Breast epithelium (tissue), 4 donors: ENCODE results near the gene TRPV4. TPM values are rescaled to one million over a fixed set of nuclear protein-coding genes. Genes with fewer than 3 reads are reported as not detected.

Experiments used
- DNase-seq, 2 donors: peaks; one replicate each; pipeline ENCODE4 v3.0.0-alpha.2; 2019; ENCODE audit warnings: low spot score in 2 of 2
- H3K27ac ChIP-seq, 2 donors: fragments of 200-600 bp; sonication (generic) in 1 of 2; one replicate each; pipeline ENCODE4 v1.5.1; 2016 to 2019; ENCODE audit warnings: mild to moderate bottlenecking in 1 of 2
- H3K27me3 ChIP-seq, 2 donors: fragments of 200-600 bp; sonication (generic) in 1 of 2; one replicate each; pipeline versions ENCODE4 v1.5.1 to v1.6.0; 2017 to 2019; ENCODE audit warnings: control low read depth in 1 of 2, mild to moderate bottlenecking in 1 of 2
- H3K36me3 ChIP-seq: fragments of 200-600 bp; one replicate; pipeline ENCODE4 v1.5.1; 2019
- H3K4me1 ChIP-seq, 2 donors: fragments of 200-600 bp; sonication (generic); one replicate each; pipeline ENCODE4 v1.5.1; 2016 to 2019; ENCODE audit warnings: control low read depth in 1 of 2
- H3K4me3 ChIP-seq, 3 donors: fragments of 200-600 bp; sonication (generic); 1 replicate in 2 of 3; 2 replicates in 1 of 3; pipeline ENCODE4 v1.5.1; 2016 to 2019; ENCODE audit warnings: mild to moderate bottlenecking in 3 of 3, moderate library complexity in 2 of 3
- H3K9me3 ChIP-seq, 2 donors: fragments of 200-600 bp; sonication (generic) in 1 of 2; one replicate each; pipeline ENCODE4 v1.5.1; 2016 to 2019; ENCODE audit warnings: control low read depth in 1 of 2
- POLR2A ChIP-seq: fragments of 450-650 bp; IDR thresholded peaks from one replicate; pipeline ENCODE4 v1.6.1; 2016; ENCODE audit warnings: antibody characterized with exemption, mild to moderate bottlenecking, moderate library complexity
- POLR2AphosphoS5 ChIP-seq, 3 donors: sonication (generic); formaldehyde crosslinking; IDR thresholded peaks; one replicate each; pipeline ENCODE4 v1.6.1; 2017; ENCODE audit warnings: antibody characterized with exemption in 3 of 3
- intact Hi-C: fragments of 100-400 bp; cut with DNase I; formaldehyde crosslinking; loops from one replicate; pipeline ENCODE4 v1.15.1; 2023; ENCODE audit warnings: low total_unique reads
- total RNA-seq, 3 donors: library from RNA; depleted of rRNA; stranded (reverse); fragments of >200 nt; gene quantifications; one replicate each; pipeline ENCODE4 v1.1.0, GENCODE V29; 2016
- TF ChIP-seq, protein P1 (sequence below), 3 donors: fragments of 450-650 bp; IDR thresholded peaks; one replicate each; pipeline ENCODE4 v1.5.1; 2016 to 2017; ENCODE audit warnings: antibody characterized with exemption in 3 of 3, mild to moderate bottlenecking in 3 of 3, moderate library complexity in 3 of 3

The TRPV4 gene
- total RNA-seq, 3 donors from 2014 or later, result 0.64 to 6.4 (median 2.0) TPM

DNA sequence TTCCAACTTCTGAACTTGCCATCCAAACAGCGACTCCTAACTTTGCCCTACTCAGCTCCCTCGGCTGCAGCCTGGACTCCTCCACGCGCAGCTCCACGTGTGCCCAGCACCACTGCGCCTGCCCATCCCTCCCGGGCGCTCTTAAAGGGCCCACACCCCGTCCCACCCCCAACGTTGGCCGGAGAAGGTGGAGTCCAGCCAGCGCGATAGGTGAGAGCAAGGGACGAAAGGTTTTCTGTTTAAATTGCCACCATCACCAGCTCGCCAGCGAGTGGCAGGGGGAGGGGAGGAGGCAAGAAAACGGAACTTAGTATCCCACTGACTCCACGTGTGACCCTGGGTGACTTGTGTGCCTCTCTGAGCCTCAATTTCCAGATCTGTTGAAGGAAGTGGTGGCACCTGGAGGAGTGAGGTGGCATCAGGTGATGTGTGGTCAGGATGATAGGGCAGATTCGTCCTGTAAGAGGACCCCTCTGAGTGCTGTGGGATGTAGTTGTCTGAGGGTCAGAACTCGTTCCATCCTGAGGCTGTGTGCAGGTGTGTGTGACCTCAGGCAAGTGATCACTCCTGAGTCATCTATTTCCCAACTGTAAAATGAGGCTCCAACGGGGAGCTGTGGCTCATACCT, 59.7 kb downstream of the TRPV4 start:
- intact Hi-C loops, result no loop called here
- DNase-seq, result peak in 1 of 2 donors; percentile 45

DNA sequence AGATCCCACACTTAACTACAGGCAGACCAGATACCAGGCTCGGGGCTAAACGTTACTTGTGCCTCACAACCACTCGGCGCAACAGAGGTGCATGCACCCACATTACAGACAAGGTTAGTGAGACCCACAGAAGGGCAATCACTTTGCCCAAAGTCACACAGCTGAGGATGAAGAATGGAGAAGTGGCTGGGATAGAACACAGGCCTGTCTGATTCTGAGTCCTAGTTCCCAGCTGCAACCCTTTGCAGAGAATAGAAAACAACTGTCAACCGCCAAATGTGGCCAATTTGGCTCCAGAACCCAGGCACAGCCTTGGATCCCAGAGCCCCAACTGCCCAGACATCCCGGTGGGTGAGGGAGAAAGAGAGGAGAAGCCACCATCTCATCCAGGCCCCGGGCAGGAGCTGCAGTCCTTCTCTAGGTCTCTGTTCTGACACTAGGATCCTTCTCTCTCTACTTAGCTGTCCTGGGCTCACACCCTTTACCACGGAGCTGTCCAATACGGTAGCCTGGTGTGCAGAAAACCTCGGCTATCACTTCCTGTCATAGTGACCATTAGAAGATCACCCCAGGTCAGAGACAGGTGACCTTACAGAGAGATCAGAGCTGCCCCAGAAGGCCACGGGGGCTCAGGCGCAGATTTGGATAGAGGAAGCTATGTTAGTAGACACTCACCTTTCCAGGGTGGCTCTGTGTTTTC, 60.4 kb downstream of the TRPV4 start:
- no peaks in the 10 kb centered on the region for H3K9me3 ChIP-seq
- H3K27ac ChIP-seq, result no peak overlapping the region
- intact Hi-C loops, result no loop called here
- peak overlapping the region in 1 of 3 donors; percentile 37 for H3K4me3 ChIP-seq
- no peak for DNase-seq
- no peaks in the 10 kb centered on the region for H3K4me1 ChIP-seq
- no peaks in the 10 kb centered on the region for H3K36me3 ChIP-seq
- TF ChIP-seq POLR2AphosphoS5 (IDR thresholded peaks at IDR 0.05), result no peak
- no peak for TF ChIP-seq POLR2A
- TF ChIP-seq, protein P1, sequence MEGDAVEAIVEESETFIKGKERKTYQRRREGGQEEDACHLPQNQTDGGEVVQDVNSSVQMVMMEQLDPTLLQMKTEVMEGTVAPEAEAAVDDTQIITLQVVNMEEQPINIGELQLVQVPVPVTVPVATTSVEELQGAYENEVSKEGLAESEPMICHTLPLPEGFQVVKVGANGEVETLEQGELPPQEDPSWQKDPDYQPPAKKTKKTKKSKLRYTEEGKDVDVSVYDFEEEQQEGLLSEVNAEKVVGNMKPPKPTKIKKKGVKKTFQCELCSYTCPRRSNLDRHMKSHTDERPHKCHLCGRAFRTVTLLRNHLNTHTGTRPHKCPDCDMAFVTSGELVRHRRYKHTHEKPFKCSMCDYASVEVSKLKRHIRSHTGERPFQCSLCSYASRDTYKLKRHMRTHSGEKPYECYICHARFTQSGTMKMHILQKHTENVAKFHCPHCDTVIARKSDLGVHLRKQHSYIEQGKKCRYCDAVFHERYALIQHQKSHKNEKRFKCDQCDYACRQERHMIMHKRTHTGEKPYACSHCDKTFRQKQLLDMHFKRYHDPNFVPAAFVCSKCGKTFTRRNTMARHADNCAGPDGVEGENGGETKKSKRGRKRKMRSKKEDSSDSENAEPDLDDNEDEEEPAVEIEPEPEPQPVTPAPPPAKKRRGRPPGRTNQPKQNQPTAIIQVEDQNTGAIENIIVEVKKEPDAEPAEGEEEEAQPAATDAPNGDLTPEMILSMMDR (IDR thresholded peaks at IDR 0.05), result no peak
- no peaks in the 10 kb centered on the region for H3K27me3 ChIP-seq

More for the DNA sequence above, 59.7 kb downstream of the TRPV4 start:
- no peak overlapping the region for H3K27ac ChIP-seq
- H3K36me3 ChIP-seq, result no peaks in the 10 kb centered on the region
- H3K27me3 ChIP-seq, result no peaks in the 10 kb centered on the region
- no peak for TF ChIP-seq POLR2A
- TF ChIP-seq, protein P1 (IDR thresholded peaks at IDR 0.05), result no peak
- no peak for TF ChIP-seq POLR2AphosphoS5 (IDR thresholded peaks at IDR 0.05)
- H3K4me1 ChIP-seq, result no peaks in the 10 kb centered on the region
- no peaks in the 10 kb centered on the region for H3K9me3 ChIP-seq
- H3K4me3 ChIP-seq, result peak overlapping the region in 2 of 3 donors; percentile 15 to 37

DNA sequence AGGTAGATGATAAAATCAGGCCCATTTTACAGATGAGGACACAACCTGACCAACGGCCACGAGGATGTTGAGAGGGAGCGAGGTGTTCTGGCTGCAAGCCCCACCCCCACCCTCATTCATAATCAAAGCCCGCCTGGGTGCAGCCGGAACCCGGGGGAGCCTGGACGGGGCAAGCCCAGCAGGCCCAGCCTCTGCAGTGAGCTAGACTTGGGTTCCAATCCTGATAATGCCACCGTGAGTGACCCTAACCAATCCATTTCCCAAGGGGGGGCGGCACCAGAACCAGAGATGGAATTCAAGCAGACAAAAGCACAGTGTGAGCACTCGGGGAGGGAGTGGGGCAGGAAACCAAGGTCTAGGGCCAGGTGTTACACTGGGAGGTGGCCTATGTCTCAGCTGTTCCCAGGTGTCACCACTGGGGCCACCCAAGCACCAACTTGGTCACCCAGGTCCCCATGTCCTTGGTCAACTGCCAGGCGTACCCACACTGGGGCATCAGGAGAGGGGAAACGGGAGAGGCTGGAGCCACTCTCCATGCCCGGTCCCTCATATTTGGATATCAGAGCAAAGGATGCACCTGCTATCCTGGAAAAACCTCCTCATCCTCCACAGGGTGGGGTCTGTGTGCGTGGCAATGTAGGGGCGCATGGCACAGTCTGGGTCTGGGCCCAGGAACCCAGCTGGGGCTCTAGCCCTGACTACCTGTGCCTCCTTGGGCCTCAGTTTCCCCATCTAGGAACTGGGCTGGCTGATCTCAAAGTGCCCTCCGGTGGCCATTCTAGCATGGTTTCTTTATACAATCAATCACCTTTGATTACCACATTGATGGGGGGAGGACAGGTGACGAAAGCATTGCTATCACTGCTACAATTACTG, 61.2 kb downstream of the TRPV4 start:
- TF ChIP-seq POLR2AphosphoS5 (IDR thresholded peaks at IDR 0.05) (no peak), POLR2A (no peak)
- TF ChIP-seq, protein P1 (IDR thresholded peaks at IDR 0.05), result no peak
- Histone ChIP-seq H3K4me3 (no peak overlapping the region), H3K27ac (no peak overlapping the region), H3K9me3 (no peaks in the 10 kb centered on the region), H3K4me1 (no peaks in the 10 kb centered on the region), H3K36me3 (no peaks in the 10 kb centered on the region), H3K27me3 (no peaks in the 10 kb centered on the region)
- intact Hi-C loops, result no loop called here
- no peak for DNase-seq

DNA sequence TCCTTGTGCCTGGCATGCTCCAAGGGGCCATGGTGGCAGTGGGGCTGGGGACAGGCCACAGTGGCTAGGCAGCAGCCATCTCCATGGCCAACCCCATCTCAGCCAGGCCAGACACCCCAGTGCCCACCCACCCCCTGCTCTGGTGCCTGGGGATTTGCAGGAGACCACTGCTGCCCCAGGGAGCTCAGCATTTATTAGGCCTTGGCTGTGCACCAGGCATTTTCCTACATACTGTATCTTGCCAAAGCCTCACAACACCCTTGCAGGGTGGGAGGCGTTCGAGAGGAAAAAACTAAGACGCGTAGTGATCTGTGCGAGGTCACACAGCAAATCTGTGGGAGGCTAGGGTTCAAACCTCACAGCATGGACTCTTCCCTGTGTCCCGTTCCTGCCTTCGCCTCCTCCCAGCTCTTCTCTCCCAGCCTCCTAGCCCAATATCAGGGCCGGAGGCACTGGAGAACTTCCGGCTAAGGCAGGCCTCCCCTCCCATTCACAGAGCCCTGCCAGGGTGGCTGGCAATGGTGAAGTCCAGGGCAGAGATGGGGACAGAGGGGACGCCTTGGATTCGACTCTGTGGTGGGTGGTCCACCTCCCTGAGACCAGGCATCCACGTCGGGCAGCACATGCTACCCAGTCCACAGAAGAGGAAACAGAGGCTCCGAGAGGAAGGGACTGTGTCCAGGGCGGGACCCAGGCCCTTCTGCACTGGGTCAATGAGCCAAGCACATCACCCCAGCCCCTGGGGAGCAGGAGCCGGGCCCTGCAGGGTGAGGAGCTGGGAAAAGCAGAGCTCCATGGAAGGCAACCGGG, 62.1 kb downstream of the TRPV4 start:
- H3K4me3 ChIP-seq, result no peak overlapping the region
- intact Hi-C loops, result no loop called here
- no peaks in the 10 kb centered on the region for H3K9me3 ChIP-seq
- H3K27me3 ChIP-seq, result no peaks in the 10 kb centered on the region
- H3K4me1 ChIP-seq, result no peaks in the 10 kb centered on the region
- TF ChIP-seq, protein P1 (IDR thresholded peaks at IDR 0.05), result no peak
- TF ChIP-seq POLR2A (no peak), POLR2AphosphoS5 (IDR thresholded peaks at IDR 0.05) (no peak)
- no peak overlapping the region for H3K27ac ChIP-seq
- no peaks in the 10 kb centered on the region for H3K36me3 ChIP-seq
- DNase-seq, result no peak
